Epithelial cell of esophagus (primary cell): Measurements from ENCODE around the gene GPR35.
"Not testable (repeated sequence)": the region's sequence is repeated elsewhere in the genome, so short reads cannot be mapped to it uniquely, and the experiment has no call there.

Source experiments
- DNase-seq: peaks from one replicate; pipeline ENCODE4 v3.0.0; 2010; ENCODE audit warnings: low read depth
- H3K4me3 ChIP-seq: 2 replicates; pipeline ENCODE4 v1.5.1; 2011; ENCODE audit warnings: mild to moderate bottlenecking, low read length, control low read depth
- TF ChIP-seq, protein P1 (sequence below): IDR thresholded peaks from 2 replicates; pipeline ENCODE4 v1.5.1; 2011; ENCODE audit warnings: low read depth, mild to moderate bottlenecking, low read length, control low read depth, inconsistent platforms; ENCODE audit not compliant: insufficient read depth; ENCODE audit errors: missing control alignments

Gene GPR35

DNA sequence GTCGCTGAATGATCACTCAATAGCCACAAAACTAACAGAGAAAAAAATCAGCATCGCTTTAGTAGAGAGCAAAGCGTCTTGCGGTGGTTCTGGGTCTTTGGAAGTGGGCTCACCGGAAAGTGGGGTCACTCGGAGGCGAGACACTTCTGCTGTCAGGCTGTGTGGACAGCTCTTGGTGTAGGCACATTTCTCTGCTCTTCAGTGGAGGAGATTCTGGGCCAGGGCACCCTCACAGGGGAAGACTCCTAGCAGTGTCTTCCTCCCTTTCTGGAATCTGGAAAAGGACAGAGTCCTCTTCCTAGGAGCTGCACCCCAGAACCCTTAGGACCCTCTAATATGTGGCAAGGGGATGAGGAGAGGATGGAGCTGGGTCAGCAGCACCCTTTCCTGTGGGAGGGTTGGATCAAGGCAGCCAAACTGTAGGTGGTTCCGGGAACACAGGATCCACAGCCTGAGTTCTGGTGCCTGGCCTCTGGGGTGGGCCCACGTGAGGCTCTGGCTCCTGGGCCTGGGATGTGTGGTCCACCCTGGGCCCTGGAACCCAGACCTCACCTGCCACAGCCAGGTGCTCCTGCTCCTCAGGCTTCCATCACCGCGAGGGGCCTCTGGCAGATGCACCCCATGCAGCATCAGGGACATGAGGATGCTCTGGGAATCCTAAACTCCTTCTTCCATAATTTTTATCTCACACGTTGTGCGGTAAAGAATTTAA, 25.1 kb downstream of the GPR35 start:
- TF ChIP-seq, protein P1, sequence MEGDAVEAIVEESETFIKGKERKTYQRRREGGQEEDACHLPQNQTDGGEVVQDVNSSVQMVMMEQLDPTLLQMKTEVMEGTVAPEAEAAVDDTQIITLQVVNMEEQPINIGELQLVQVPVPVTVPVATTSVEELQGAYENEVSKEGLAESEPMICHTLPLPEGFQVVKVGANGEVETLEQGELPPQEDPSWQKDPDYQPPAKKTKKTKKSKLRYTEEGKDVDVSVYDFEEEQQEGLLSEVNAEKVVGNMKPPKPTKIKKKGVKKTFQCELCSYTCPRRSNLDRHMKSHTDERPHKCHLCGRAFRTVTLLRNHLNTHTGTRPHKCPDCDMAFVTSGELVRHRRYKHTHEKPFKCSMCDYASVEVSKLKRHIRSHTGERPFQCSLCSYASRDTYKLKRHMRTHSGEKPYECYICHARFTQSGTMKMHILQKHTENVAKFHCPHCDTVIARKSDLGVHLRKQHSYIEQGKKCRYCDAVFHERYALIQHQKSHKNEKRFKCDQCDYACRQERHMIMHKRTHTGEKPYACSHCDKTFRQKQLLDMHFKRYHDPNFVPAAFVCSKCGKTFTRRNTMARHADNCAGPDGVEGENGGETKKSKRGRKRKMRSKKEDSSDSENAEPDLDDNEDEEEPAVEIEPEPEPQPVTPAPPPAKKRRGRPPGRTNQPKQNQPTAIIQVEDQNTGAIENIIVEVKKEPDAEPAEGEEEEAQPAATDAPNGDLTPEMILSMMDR, result no peak
- no peak overlapping the region for H3K4me3 ChIP-seq
- DNase-seq, result no peak

DNA sequence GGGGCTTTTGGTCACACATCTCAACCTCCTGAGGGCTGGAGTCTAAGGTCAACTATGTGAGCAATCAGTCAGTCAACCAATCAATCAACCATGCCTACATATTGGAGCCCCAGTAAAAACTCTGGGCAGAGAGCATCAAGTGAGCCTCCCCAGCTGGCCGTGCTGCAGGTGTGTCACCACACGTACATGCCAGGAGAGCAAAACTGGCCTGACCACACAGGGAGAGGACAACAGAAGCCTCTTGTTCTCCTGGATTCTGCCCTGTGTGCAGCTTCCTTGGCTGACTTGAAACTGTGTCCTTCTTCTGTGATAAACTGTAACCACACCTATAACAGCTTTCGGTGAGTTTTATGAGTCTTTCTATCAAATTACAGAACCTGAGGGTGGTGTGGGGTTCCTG, 25.9 kb downstream of the GPR35 start:
- DNase-seq, result no peak
- TF ChIP-seq, protein P1, result no peak
- no peak overlapping the region for H3K4me3 ChIP-seq

DNA sequence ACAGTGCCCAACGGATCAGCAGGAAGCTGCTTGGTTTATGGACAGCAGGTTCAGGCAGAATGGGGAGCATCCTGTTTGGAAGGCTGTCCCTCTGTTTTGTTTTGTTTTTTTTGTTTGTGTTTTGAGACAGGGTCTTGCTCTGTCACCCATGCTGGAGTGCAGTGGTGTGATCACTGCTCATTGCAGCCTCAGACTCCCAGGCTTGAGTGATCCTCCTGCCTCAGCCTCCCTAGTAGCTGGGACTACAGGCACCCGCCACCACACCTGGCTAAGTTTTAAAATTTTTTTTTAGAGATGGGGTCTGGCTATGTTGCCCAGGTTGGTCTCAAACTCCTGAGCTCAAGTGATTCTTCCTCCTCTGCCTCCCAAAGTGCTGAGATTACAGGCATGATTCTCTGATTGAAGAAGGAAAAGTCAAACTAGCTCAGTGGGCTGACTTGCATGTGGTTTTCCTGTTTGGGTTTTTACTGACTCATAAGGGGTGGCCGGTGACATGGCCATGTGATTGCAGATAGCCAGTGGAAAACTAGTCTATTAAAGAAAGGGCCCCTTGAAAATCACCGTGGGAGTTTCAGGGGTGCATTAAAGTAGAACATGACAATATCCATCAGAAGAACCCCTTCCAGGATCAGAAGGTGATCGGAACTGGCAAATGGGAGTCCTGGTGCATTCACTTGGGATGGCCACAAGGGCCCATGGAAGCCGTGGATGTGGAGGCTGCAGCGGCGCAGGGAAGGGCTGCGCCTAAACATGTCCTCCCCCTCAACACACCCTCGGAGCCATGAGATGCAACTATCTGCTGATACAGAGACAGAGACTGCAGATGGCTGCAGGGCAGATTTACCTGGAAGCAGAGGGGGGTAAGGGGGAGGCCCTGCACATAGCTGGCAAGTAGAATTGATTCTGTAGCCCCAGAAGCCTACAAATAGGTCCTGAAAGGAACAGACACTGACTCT, 30.9 kb downstream of the GPR35 start:
- no peak for DNase-seq
- no peak overlapping the region for H3K4me3 ChIP-seq
- TF ChIP-seq, protein P1, result no peak

DNA sequence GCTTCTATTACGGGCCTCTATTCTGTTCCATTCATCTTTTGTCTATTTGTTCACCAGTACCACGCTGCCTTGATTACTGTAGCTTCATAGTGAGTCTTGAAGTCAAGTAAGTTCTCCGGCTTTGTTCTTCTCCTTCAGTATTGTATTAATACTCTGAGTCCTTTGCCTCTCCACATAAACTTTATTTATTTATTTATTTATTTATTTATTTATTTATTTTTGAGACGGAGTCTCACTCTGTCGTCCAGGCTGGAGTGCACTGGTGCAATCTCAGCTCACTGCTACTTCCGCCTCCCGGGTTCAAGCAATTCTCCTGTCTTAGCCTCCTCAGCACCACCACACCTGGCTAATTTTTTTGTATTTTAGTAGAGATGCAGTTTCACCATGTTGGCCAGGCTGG, 34.6 kb downstream of the GPR35 start:
- H3K4me3 ChIP-seq, DNase-seq: not testable (repeated sequence)

DNA sequence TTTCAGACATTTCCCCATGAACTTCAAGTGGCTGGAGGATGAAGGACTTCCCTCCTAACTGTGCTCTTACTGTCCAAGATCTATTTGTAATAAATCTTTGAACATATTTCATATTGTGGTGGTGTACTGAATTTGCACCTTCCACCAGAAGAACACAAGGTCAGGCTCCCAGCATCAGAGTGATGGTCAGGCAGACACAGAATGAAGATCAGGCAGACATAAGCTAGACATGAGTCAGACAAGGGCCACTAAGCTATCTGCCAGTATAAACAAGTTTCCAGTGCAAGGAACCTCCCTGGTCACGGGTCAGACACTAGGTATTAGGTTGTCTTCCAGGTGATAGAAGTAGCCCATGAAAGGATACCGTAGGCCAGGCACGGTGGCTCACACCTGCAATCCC, 37.4 kb downstream of the GPR35 start:
- TF ChIP-seq, protein P1, result no peak
- no peak overlapping the region for H3K4me3 ChIP-seq
- no peak for DNase-seq

DNA sequence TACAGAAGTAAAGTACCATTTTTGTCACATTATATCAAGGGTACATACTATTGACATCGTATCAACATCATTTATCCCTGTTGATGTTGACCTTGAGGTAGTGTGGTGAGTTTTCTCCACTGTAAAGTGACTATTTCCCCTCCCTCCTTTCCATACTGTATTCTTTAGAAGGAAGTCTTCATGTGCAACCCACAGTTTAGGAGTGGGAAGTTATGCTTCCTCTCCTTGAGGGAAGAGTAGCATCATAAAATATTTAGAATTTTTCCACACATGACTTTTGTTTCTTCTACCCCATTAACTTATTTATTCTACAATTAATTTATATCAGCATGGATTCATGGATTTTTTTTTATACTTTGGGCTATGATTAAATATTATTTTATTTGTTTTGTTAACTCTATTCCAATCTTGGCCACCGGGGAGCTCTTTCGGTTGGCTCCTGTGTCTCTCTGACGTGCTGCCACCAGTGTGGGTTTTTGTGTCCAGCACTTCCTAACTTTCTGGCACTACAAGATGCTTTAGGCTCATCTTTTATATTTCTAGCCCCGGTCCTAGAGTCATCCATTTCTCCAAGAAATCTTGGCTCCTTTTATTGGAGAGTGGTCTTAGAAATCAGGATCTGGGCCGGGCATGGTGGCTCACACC, 38.4 kb downstream of the GPR35 start:
- TF ChIP-seq, protein P1, result no peak
- no peak for DNase-seq
- no peak overlapping the region for H3K4me3 ChIP-seq

DNA sequence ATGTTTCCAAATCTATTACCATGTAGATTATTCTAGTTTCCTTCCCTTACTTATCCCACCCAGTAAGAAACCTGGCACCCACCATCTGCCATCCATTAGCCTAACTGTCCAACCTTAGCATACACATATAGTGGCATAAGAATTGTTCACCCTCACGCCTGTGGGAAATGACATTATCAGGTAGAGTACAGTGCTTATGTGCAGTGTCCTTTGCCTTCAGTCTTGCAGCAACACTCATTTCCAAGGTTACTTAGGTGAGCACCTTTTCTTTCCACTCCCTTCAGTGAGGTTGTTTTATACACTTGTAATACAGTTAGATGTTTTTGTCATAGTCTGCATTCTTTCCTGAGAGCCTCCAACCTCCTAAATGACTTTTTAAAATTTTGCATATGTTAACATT, 39.3 kb downstream of the GPR35 start:
- DNase-seq, result no peak
- TF ChIP-seq, protein P1, result no peak
- H3K4me3 ChIP-seq, result no peak overlapping the region
